Fibroblast of mammary gland (primary cell): ENCODE data around the gene METTL17.

Experiments
- DNase-seq: peaks from one replicate; pipeline ENCODE4 v3.0.0-alpha.2; 2010; ENCODE audit warnings: low read depth
- H3K4me3 ChIP-seq: 2 replicates; pipeline ENCODE4 v1.5.1; 2011; ENCODE audit warnings: low read depth, mild to moderate bottlenecking, low read length, moderate library complexity; ENCODE audit not compliant: control insufficient read depth
- CTCF ChIP-seq: conservative IDR thresholded peaks from 2 replicates; pipeline ENCODE4 v1.5.1; 2011; ENCODE audit warnings: low read depth, low read length, inconsistent platforms; ENCODE audit not compliant: control insufficient read depth, insufficient read depth

The METTL17 gene

GRCh38 chr14:21011136-21011535 lies 21.4 kb downstream of the METTL17 start:
- no peak for TF ChIP-seq CTCF
- no peak for DNase-seq
- H3K4me3 ChIP-seq = no peak overlapping the region

GRCh38 chr14:21014761-21015190 lies 25.0 kb downstream of the METTL17 start:
- H3K4me3 ChIP-seq = no peak overlapping the region
- TF ChIP-seq CTCF = peak; percentile 99
- DNase-seq = peak; percentile 86

GRCh38 chr14:21015312-21015711 lies 25.5 kb downstream of the METTL17 start:
- DNase-seq = no peak
- no peak overlapping the region for H3K4me3 ChIP-seq
- TF ChIP-seq CTCF = no peak

- no peak for DNase-seq
- H3K4me3 ChIP-seq = no peak overlapping the region
- no peak for TF ChIP-seq CTCF
Observed at GRCh38 chr14:21016413-21017190, 26.8 kb downstream of the METTL17 start.

GRCh38 chr14:21017528-21018245 lies 27.9 kb downstream of the METTL17 start:
- TF ChIP-seq CTCF = no peak
- no peak overlapping the region for H3K4me3 ChIP-seq
- no peak for DNase-seq

GRCh38 chr14:21018286-21018685 lies 28.5 kb downstream of the METTL17 start:
- no peak for TF ChIP-seq CTCF
- DNase-seq = no peak
- no peak overlapping the region for H3K4me3 ChIP-seq

GRCh38 chr14:21018781-21019180 lies 29.0 kb downstream of the METTL17 start:
- H3K4me3 ChIP-seq = no peak overlapping the region
- no peak for DNase-seq
- no peak for TF ChIP-seq CTCF
